DOHH2 (cell line): ENCODE results near the gene RNF6.

Source experiments
- H3F3A ChIP-seq: fragments of 200-600 bp; sonication (generic), shearing (Covaris generic); 2 replicates; pipeline ENCODE4 v1.6.0; 2016; ENCODE audit warnings: antibody characterized with exemption, mild to moderate bottlenecking; ENCODE audit not compliant: control insufficient read depth, insufficient read depth
- H3K27ac ChIP-seq: fragments of 200-600 bp; sonication (generic); 2 replicates; pipeline ENCODE4 v1.5.1; 2014; ENCODE audit warnings: low read depth, mild to moderate bottlenecking, low read length, moderate library complexity
- H3K27me3 ChIP-seq: fragments of 200-600 bp; sonication (generic); 2 replicates; pipeline ENCODE4 v1.6.1; 2014; ENCODE audit warnings: mild to moderate bottlenecking, low read length, mixed read lengths; ENCODE audit not compliant: control insufficient read depth
- H3K36me3 ChIP-seq: fragments of 200-600 bp; sonication (generic); 2 replicates; pipeline ENCODE4 v1.6.1; 2014; ENCODE audit warnings: mild to moderate bottlenecking, low read length, moderate library complexity, mixed read lengths; ENCODE audit not compliant: control insufficient read depth
- H3K4me1 ChIP-seq: fragments of 200-600 bp; sonication (generic); 2 replicates; pipeline ENCODE4 v1.6.1; 2014; ENCODE audit warnings: mild to moderate bottlenecking, low read length, mixed read lengths; ENCODE audit not compliant: control insufficient read depth
- H3K4me2 ChIP-seq: fragments of 200-600 bp; sonication (generic); 2 replicates; pipeline ENCODE4 v1.6.0; 2014; ENCODE audit warnings: mild to moderate bottlenecking, low read length, moderate library complexity
- H3K4me3 ChIP-seq: fragments of 200-600 bp; sonication (generic); 2 replicates; pipeline ENCODE4 v1.5.1; 2014; ENCODE audit warnings: mild to moderate bottlenecking, low read length, mixed read lengths
- H3K79me2 ChIP-seq: fragments of 200-600 bp; sonication (generic); 2 replicates; pipeline ENCODE4 v1.6.1; 2014; ENCODE audit warnings: mild to moderate bottlenecking, low read length, mixed read lengths; ENCODE audit not compliant: control insufficient read depth
- H3K9me2 ChIP-seq: fragments of 200-600 bp; sonication (generic); replicated peaks from 2 replicates; pipeline ENCODE4 v1.6.1; 2014; ENCODE audit warnings: mild to moderate bottlenecking, low read length, mixed read lengths; ENCODE audit not compliant: control insufficient read depth
- H3K9me3 ChIP-seq: fragments of 200-600 bp; sonication (generic); 2 replicates; pipeline ENCODE4 v1.6.1; 2014; ENCODE audit warnings: antibody characterized with exemption, low read length, mixed read lengths; ENCODE audit not compliant: control insufficient read depth, insufficient read depth
- H4K20me1 ChIP-seq: fragments of 200-600 bp; sonication (generic); 2 replicates; pipeline ENCODE4 v1.6.0; 2014; ENCODE audit warnings: low read depth, mild to moderate bottlenecking, antibody characterized with exemption, low read length, moderate library complexity; ENCODE audit not compliant: control insufficient read depth, insufficient read depth
- CTCF ChIP-seq: fragments of 200-600 bp; sonication (generic); IDR thresholded peaks from one replicate; pipeline ENCODE4 v1.5.1; 2014; ENCODE audit warnings: antibody characterized with exemption, mild to moderate bottlenecking, low read depth, low read length; ENCODE audit not compliant: poor library complexity, severe bottlenecking
- EZH2phosphoT487 ChIP-seq: fragments of 200-600 bp; sonication (generic); IDR thresholded peaks from 2 replicates; pipeline ENCODE4 v1.6.1; 2017; ENCODE audit warnings: borderline replicate concordance, mild to moderate bottlenecking, antibody characterized with exemption, low read length, moderate library complexity, mixed read lengths

Gene RNF6

GRCh38 chr13:26208287-26208686, 13.8 kb downstream of the RNF6 start:
- Histone ChIP-seq H3K79me2 (no peaks in the 10 kb centered on the region), H3K27me3 (no peaks in the 10 kb centered on the region), H4K20me1 (no peaks in the 10 kb centered on the region), H3K4me2 (no peak overlapping the region), H3F3A (0 out of 2 replicates have a peak, but pooled peaks cover 6% of the 10 kb centered on the region), H3K9me3 (no peaks in the 10 kb centered on the region), H3K27ac (no peak overlapping the region), H3K4me3 (no peak overlapping the region), H3K4me1 (no peaks in the 10 kb centered on the region), H3K36me3 (peaks cover 48% of the 10 kb centered on the region), H3K9me2 (no peaks in the 10 kb centered on the region)
- TF ChIP-seq CTCF (no peak), EZH2phosphoT487 (no peak)

GRCh38 chr13:26202365-26202972, 19.6 kb downstream of the RNF6 start:
- H3K27ac ChIP-seq: no peak overlapping the region
- H3K9me3 ChIP-seq: no peaks in the 10 kb centered on the region
- H3K27me3 ChIP-seq: no peaks in the 10 kb centered on the region
- no peaks in the 10 kb centered on the region for H4K20me1 ChIP-seq
- no peaks in the 10 kb centered on the region for H3K79me2 ChIP-seq
- H3K4me3 ChIP-seq: no peak overlapping the region
- H3K9me2 ChIP-seq: no peaks in the 10 kb centered on the region
- H3K4me1 ChIP-seq: no peaks in the 10 kb centered on the region
- no peaks in the 10 kb centered on the region for H3F3A ChIP-seq
- H3K36me3 ChIP-seq: peaks cover 8% of the 10 kb centered on the region
- TF ChIP-seq CTCF: no peak
- no peak for TF ChIP-seq EZH2phosphoT487
- no peak overlapping the region for H3K4me2 ChIP-seq

- Histone ChIP-seq H3K27me3 (no peaks in the 10 kb centered on the region), H3K4me2 (no peak overlapping the region), H3K4me3 (no peak overlapping the region), H3K27ac (no peak overlapping the region), H3K4me1 (no peaks in the 10 kb centered on the region), H3K9me3 (no peaks in the 10 kb centered on the region), H3K79me2 (no peaks in the 10 kb centered on the region), H3K36me3 (no peaks in the 10 kb centered on the region), H3K9me2 (no peaks in the 10 kb centered on the region), H3F3A (no peaks in the 10 kb centered on the region), H4K20me1 (no peaks in the 10 kb centered on the region)
- no peak for TF ChIP-seq CTCF
- no peak for TF ChIP-seq EZH2phosphoT487
These were observed 21.3 kb downstream of the RNF6 start for GRCh38 chr13:26200811-26201210.
